GM18951 (cell line): ENCODE measurements around the gene TCL1B.

ENCODE experiments used
- POLR2A ChIP-seq: IDR thresholded peaks from 4 replicates; pipeline ENCODE4 v1.6.1; 2011; ENCODE audit warnings: mild to moderate bottlenecking; ENCODE audit not compliant: insufficient read length, insufficient read depth; ENCODE audit errors: extremely low read depth
- in situ Hi-C: fragments of 300-500 bp; cut with MboI; formaldehyde crosslinking; loops from one replicate; pipeline ENCODE4 v1.12.0; 2022; ENCODE audit warnings: low sequenced_read_pairs, mixed read lengths, inconsistent platforms; ENCODE audit not compliant: unreplicated experiment

TCL1B gene, protein sequence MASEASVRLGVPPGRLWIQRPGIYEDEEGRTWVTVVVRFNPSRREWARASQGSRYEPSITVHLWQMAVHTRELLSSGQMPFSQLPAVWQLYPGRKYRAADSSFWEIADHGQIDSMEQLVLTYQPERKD

DNA sequence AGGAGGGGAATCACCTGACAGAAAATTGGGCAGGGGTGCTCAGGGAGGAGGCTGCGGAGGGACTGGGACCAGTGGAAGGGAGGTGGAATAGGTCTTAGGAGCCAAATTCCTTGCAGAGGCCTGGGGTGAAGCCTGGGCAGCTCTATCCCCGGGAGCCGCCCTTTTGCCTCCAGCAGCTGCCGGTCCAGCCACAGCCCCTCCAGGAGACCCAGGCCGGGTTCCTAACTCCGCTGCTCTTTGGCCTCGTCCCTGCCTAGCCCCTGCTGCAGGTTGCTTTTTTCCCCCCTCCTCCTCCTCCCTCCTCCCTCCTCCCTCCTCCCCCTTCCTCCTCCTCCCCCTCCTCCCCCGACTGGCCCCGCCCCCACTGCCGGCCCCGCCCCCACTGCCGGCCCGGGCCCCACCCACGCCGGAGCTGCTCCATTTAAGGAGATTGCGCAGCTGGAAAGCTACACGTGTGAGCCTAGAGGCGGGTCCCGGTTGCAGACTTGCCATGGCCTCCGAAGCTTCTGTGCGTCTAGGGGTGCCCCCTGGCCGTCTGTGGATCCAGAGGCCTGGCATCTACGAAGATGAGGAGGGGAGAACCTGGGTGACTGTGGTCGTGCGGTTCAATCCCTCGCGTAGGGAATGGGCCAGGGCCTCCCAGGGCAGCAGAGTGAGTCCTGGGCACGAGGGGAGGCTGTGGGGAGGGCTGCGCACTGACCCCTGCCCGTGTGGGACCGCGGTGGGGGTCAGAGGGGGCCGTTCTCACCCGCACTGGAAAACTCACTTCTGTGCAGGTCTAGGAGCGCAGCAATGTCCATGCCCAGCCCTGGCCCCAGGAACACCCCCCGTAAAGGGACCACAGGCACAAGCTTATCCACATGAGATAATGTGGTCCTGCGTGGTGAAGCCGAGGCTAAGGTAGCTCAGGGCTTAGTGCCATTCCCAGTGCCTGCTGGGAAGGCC, at the start of gene TCL1B:
TCL1B (plus strand) TSS at position 449 of the 945 bp plus-strand sequence; CDS start at position 491, 42 bp downstream.
- in situ Hi-C loops = no loop called here
- TF ChIP-seq POLR2A = no peak

DNA sequence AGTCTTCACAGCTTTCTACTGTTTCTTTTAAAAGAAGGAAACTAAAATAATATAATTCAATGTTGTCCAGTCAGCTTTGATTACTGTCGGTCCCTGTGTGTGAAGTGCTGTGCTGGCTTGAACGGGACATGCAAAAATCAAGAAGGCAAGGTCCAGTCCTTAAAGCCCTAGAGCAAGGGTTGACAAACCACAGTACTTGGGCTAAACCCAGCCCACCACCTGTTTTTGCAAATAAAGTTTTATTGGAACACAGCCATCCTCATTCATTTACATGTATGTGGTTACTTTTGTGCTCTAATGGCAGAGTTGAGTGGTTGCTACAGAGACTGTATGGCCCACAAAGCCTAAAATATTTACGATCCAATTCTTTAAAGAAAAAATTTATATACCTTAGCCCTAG, 41.2 kb upstream of the TCL1B start:
- no peak for TF ChIP-seq POLR2A
- in situ Hi-C loops = no loop called here

DNA sequence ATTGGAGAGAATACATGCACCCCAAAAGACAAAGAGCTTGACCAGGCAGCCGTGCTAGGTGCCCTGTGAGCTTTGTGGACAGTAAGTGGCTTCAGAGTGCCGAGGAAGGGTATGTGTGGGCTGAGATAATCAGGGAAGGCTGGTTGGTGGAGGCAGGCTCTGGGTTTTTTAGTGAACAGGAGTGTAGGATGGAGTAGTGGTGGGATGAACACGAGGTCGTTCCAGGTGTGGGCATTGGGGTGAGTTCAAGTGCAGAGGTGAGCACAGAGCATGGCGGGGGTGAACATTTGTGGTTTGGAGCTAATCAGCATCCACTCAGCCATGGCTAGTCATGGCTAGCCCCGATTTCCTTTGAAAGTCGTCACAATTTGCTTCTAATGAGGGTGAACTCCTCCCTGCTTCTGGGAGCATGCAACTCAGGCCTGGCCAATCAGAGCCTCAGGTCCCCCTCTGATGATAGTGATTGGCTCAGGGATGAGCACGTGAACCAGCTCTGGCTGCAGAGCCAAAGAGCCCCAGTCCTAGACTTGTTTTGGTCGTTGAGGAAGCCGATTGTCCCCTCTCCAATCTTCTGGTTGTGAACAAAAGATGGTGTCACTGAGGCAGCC, 40.7 kb upstream of the TCL1B start:
- TF ChIP-seq POLR2A = no peak
- in situ Hi-C loops = no loop called here

DNA sequence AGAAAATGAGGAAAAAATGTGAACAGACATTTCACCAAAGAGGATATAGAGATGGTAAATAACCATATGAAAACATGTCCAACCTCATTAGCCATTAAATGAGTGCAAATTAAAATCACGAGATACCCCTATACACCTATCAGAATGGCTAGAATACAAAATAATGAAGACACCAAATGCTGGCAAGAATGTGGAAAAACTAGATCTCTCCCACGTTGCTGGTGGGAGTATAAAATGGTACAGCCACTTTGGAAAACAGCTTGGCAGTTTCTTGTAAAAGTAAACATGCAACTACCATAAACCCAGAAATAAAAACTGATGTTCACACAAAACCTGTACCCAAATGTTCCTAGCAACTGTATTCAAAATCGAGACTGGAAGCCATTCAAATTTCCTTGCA, 38.3 kb upstream of the TCL1B start:
- in situ Hi-C loops = no loop called here
- TF ChIP-seq POLR2A = no peak

DNA sequence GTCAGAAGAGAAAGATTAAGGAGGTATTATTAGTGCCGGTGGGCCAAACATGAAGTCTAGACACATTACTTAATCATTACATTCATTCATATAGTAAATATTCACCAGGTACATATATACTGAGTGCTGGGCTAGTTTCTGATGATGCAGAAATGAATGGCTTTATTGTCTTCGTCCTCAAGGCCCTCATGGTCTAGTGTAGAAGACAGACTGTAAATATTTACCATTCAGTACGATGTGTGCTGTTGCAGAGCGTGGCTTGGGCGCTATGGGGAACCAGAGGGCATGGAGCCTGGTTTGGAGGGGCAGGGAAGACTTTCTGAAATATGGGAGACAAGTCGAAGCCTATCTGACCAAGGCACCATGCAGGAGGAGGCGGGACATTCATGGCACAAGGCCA, 37.0 kb upstream of the TCL1B start:
- in situ Hi-C loops = no loop called here

DNA sequence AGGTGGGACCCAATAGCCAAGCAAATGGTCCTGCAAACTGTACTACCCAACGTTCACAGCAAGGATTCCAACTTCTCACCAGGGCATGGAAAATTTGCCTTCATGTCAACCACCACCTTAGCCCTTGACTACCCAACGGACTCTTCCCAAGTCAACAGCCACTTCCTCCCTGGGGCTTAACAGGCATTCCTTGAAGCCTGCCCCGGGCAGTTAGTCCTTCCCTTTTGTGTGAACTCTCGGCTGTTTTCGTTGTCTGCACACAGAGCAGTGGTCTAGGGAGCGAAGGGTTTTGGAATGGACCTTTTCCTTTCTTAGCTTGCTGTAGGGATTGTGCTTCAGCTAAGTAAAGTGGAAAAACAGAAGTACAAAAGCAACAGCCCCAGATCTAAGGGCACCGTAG, 35.2 kb upstream of the TCL1B start:
- TF ChIP-seq POLR2A = no peak
- in situ Hi-C loops = no loop called here

More for the DNA sequence above, 37.0 kb upstream of the TCL1B start:
- no peak for TF ChIP-seq POLR2A

DNA sequence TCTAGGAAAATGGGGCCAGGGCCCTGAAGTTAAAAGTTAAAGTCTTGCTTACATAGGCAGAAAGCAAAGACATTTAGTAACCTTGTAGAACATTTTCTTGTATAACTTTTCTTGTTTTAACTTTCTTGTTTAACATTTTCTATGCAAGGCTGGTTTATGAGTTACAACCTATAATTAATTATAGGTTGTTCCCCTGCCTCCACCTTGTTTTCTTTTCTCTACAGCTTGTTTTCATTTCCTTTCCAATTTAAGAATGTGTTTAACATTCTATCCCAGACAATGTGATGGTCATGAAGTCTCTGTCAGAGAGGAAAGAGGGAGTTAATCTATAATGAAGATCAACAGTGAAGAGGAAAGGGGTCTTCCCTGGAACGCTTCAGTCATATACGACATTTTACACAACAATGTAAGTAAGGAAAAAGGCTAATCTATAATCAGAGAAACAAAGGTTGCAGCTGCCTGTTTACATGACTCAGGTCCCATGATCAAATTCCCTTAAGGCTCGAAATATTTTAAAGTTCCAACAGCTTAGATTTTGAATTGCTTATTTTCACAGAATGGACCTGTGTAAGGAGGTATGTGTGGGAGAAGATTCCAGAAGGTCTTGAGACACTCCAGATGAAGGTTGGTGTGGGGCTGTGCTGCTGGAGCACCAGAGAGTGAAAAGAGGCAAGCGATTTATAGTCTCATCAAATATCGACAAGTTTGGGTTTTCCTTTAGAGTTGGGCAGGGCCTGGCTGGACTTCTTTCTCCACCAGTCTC, 34.2 kb upstream of the TCL1B start:
- in situ Hi-C loops = no loop called here

DNA sequence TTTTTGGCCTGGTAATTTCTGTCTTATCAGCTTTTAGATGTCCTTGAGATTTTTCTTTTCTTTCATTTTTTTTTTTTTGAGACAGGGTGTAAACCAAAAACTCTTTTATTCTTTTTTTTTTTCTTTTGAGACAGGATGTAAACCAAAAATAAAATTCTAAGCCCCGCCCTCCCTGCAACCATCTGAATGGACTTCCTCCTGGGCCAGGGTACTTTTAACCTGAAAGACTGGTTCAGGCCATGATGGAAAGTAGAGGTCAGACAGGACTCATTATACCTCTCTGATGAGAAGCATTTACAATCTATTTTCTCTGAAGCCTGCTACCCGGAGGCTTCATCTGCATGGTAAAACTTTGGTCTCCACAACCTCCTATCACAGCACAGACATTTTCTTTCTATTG, 33.5 kb upstream of the TCL1B start:
- TF ChIP-seq POLR2A = no peak

More for the DNA sequence above, 34.2 kb upstream of the TCL1B start:
- no peak for TF ChIP-seq POLR2A

DNA sequence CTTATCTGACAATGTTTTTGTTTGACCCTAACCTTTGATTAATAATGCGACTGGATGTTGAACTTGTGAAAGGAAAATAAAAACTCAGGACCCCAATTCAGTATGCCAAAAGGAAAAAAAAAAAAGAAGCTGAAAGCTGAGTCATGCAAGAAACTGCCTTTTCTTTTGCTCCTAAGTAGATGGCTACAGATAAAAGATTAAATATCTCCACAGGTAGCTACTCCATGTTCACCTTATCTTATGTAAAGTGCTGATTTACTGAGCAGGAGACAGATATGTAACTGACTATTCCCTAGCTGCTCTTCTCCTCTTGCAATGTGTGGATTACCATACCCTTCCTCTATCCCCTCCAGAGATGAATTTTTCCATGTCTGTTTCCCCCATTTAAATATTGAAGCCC, 30.8 kb upstream of the TCL1B start:
- TF ChIP-seq POLR2A = no peak
- in situ Hi-C loops = no loop called here

More for the DNA sequence above, 33.5 kb upstream of the TCL1B start:
- in situ Hi-C loops = no loop called here

DNA sequence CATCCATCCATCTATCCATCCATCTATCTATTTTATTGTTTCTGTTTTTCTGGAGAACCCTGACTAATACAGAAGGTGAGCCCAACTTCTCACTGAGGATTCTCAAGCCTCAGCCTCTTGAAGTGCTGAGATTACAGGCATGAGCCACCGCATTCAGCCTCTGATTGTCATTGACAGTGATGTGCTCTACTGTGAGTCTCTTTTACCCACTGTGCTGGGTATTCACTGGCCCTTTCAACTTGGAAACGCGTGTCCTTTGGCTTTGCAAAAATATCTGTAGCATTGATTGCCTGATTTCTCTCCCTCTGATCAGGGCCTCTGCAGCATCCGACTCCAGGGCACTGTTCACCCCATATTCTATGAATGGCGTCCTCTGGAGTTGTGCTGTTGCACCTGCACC, 29.6 kb upstream of the TCL1B start:
- in situ Hi-C loops = no loop called here
- TF ChIP-seq POLR2A = no peak

DNA sequence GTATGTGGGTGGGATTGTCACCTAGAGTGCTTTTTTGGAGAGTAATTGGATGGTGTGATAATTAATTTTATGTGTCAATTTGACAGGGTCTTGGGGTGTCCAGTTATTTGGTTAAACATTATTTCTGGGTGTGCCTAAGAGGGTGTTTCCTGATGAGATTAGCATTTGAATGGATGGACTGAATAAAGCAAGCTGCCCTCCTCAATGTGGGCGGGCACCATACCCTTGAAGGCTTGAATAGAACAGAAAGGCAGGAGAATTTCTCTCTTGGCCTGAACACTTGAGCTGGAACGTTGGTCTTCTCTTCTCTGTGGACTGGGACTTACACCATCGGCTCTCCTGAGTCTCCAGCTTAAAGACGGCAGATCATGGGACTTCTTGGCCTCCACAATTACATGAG, 28.8 kb upstream of the TCL1B start:
- TF ChIP-seq POLR2A = no peak
- in situ Hi-C loops = no loop called here

DNA sequence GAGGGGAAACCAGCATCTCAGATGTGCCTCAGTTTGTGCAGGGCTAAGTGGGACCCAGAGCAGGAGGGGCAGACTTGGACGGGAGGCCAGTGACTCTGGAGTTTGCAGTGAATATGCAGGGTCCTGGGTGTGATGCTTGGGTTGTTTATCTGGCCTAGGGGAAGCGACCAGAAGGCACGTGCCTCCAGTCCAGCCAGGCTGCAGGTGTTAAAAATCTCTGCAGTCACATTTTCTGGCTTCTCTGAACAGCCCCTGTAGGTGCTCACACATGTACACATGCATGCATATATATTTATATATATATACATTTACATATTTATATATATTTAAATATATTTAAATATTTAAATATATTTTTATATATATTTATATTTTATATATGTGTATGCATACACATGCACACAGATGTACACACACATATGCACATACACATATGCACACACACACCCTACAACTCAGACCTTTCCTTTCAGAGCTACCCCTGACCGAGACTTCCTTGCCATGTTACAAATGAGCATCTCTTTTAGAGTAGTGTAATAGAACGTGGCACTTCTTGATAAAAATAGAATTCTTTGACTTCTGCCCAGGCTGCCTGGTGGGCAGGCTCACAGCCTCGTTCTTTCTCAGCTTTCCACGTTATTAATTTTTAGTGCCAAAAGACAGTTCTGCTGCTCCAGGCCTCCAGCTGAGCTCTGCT, 26.8 kb upstream of the TCL1B start:
- in situ Hi-C loops = no loop called here
- no peak for TF ChIP-seq POLR2A

DNA sequence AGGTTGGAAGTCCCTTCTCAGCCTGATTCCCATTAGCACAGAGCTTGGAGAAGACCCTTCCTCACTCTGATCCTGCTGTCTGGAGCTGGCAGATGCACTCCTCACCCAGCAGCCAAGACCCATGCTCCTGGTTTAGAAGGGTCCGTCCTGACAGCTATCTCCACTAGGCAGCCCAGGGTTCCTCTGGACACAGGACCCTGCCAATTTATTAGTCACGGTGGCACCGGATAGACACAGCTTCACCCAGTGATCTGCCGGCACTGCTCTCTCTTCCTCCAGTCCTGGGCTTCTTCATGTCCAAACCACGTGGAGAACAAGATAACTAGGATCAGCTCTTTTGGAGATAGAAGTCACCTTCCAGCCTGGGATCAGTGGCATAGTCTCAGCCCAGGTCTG, 26.2 kb upstream of the TCL1B start:
- no peak for TF ChIP-seq POLR2A
- in situ Hi-C loops = no loop called here
